ENCODE results near the gene BICC1. TPM values are rescaled to one million over a fixed set of nuclear protein-coding genes. Genes with fewer than 3 reads are reported as not detected.

The BICC1 gene
- total RNA-seq, 2 experiments from 2014 or later, result not detected

GRCh38 chr10:58573144-58573543 is 60.5 kb downstream of the BICC1 start:
- peaks cover 2% of the 10 kb centered on the region for H3K9me3 Mint-ChIP-seq (ENCODE audit: low read depth)
- no peaks in the 10 kb centered on the region for H3K27me3 Mint-ChIP-seq
- no peak for ATAC-seq
- no peaks in the 10 kb centered on the region for H3K36me3 Mint-ChIP-seq (ENCODE audit: low read depth)
- DNase-seq, result no peak
- H3K4me1 Mint-ChIP-seq, result no peaks in the 10 kb centered on the region
- no peak overlapping the region for H3K4me3 Mint-ChIP-seq
- no peak overlapping the region for H3K27ac Mint-ChIP-seq
- POLR2A ChIA-PET, result no interaction called here
- intact Hi-C loops (cut with DNase I, micrococcal nuclease), result no loop called here
- CTCF ChIA-PET, result no interaction called here

- Mint-ChIP-seq H3K27me3 (no peaks in the 10 kb centered on the region), H3K27ac (no peak overlapping the region), H3K4me1 (no peaks in the 10 kb centered on the region), H3K9me3 (ENCODE audit: low read depth) (peaks cover 2% of the 10 kb centered on the region), H3K36me3 (ENCODE audit: low read depth) (no peaks in the 10 kb centered on the region), H3K4me3 (no peak overlapping the region)
- ATAC-seq (no peak), DNase-seq (no peak)
- intact Hi-C loops (cut with DNase I, micrococcal nuclease), result no loop called here
- ChIA-PET CTCF (no interaction called here), POLR2A (no interaction called here)
Measured at GRCh38 chr10:58574058-58574457, 61.4 kb downstream of the BICC1 start.

GRCh38 chr10:58575491-58575890 is 62.8 kb downstream of the BICC1 start:
- intact Hi-C loops (cut with DNase I, micrococcal nuclease), result no loop called here
- Mint-ChIP-seq H3K4me3 (no peak overlapping the region), H3K36me3 (ENCODE audit: low read depth) (no peaks in the 10 kb centered on the region), H3K27me3 (no peaks in the 10 kb centered on the region), H3K27ac (no peak overlapping the region), H3K9me3 (ENCODE audit: low read depth) (peaks cover 2% of the 10 kb centered on the region), H3K4me1 (no peaks in the 10 kb centered on the region)
- no peak for ATAC-seq
- POLR2A ChIA-PET, result no interaction called here
- no peak for DNase-seq
- CTCF ChIA-PET, result no interaction called here

- POLR2A ChIA-PET, result no interaction called here
Measured at GRCh38 chr10:58576751-58577436, 64.2 kb downstream of the BICC1 start.

GRCh38 chr10:58577437-58577777 is 64.7 kb downstream of the BICC1 start:
- ATAC-seq (no peak), DNase-seq (no peak)
- POLR2A ChIA-PET, result no interaction called here
- Mint-ChIP-seq H3K36me3 (ENCODE audit: low read depth) (no peaks in the 10 kb centered on the region), H3K9me3 (ENCODE audit: low read depth) (no peaks in the 10 kb centered on the region), H3K27me3 (no peaks in the 10 kb centered on the region), H3K27ac (no peak overlapping the region), H3K4me3 (no peak overlapping the region), H3K4me1 (no peaks in the 10 kb centered on the region)
- intact Hi-C loops (cut with DNase I, micrococcal nuclease), result no loop called here
- CTCF ChIA-PET, result no interaction called here

More at GRCh38 chr10:58576751-58577436, 64.2 kb downstream of the BICC1 start:
- intact Hi-C loops (cut with DNase I, micrococcal nuclease), result no loop called here
- DNase-seq (no peak), ATAC-seq (no peak)
- Mint-ChIP-seq H3K27ac (no peak overlapping the region), H3K27me3 (no peaks in the 10 kb centered on the region), H3K4me1 (no peaks in the 10 kb centered on the region), H3K4me3 (no peak overlapping the region), H3K9me3 (ENCODE audit: low read depth) (peaks cover 1% of the 10 kb centered on the region), H3K36me3 (ENCODE audit: low read depth) (no peaks in the 10 kb centered on the region)
- CTCF ChIA-PET, result no interaction called here

- no peak for ATAC-seq
- CTCF ChIA-PET, result no interaction called here
- no peaks in the 10 kb centered on the region for H3K27me3 Mint-ChIP-seq
- no peak for DNase-seq
- no peak overlapping the region for H3K4me3 Mint-ChIP-seq
- intact Hi-C loops (cut with DNase I, micrococcal nuclease), result no loop called here
- POLR2A ChIA-PET, result no interaction called here
- no peaks in the 10 kb centered on the region for H3K4me1 Mint-ChIP-seq
- no peak overlapping the region for H3K27ac Mint-ChIP-seq
- peaks cover 1% of the 10 kb centered on the region for H3K9me3 Mint-ChIP-seq (ENCODE audit: low read depth)
- H3K36me3 Mint-ChIP-seq (ENCODE audit: low read depth), result no peaks in the 10 kb centered on the region
Measured at GRCh38 chr10:58578366-58578765, 65.7 kb downstream of the BICC1 start.

- ChIA-PET CTCF (interaction anchor here (0.7 kb wide), 2 partner anchors 11 to 61 kb away, joined by 3 to 6 read pairs; no protein-coding TSS in a partner anchor), POLR2A (no interaction called here)
- H3K27ac Mint-ChIP-seq, result no peak overlapping the region
- ATAC-seq (no peak), DNase-seq (no peak)
- H3K4me1 Mint-ChIP-seq, result no peaks in the 10 kb centered on the region
- H3K4me3 Mint-ChIP-seq, result no peak overlapping the region
- intact Hi-C loops (cut with DNase I, micrococcal nuclease), result no loop called here
- no peaks in the 10 kb centered on the region for H3K36me3 Mint-ChIP-seq (ENCODE audit: low read depth)
- H3K27me3 Mint-ChIP-seq, result no peaks in the 10 kb centered on the region
- peaks cover 4% of the 10 kb centered on the region for H3K9me3 Mint-ChIP-seq (ENCODE audit: low read depth)
Measured at GRCh38 chr10:58579011-58579655, 66.5 kb downstream of the BICC1 start.

GRCh38 chr10:58582045-58582444 is 69.4 kb downstream of the BICC1 start:
- intact Hi-C loops (cut with DNase I, micrococcal nuclease), result no loop called here
- H3K27me3 Mint-ChIP-seq, result no peaks in the 10 kb centered on the region
- POLR2A ChIA-PET, result no interaction called here
- no peaks in the 10 kb centered on the region for H3K4me1 Mint-ChIP-seq
- peaks cover 4% of the 10 kb centered on the region for H3K9me3 Mint-ChIP-seq (ENCODE audit: low read depth)
- no peak overlapping the region for H3K4me3 Mint-ChIP-seq
- no peak for DNase-seq
- ATAC-seq, result no peak
- CTCF ChIA-PET, result no interaction called here
- H3K36me3 Mint-ChIP-seq (ENCODE audit: low read depth), result no peaks in the 10 kb centered on the region
- no peak overlapping the region for H3K27ac Mint-ChIP-seq

GRCh38 chr10:58585435-58585834 is 72.8 kb downstream of the BICC1 start:
- DNase-seq (no peak), ATAC-seq (no peak)
- Mint-ChIP-seq H3K27ac (no peak overlapping the region), H3K27me3 (peaks cover 4% of the 10 kb centered on the region), H3K4me1 (no peaks in the 10 kb centered on the region), H3K4me3 (no peak overlapping the region), H3K9me3 (ENCODE audit: low read depth) (peaks cover 4% of the 10 kb centered on the region), H3K36me3 (ENCODE audit: low read depth) (no peaks in the 10 kb centered on the region)
- intact Hi-C loops (cut with DNase I, micrococcal nuclease), result no loop called here
- ChIA-PET POLR2A (no interaction called here), CTCF (no interaction called here)

GRCh38 chr10:58586282-58587245 is 73.9 kb downstream of the BICC1 start:
- H3K9me3 Mint-ChIP-seq (ENCODE audit: low read depth), result peaks cover 4% of the 10 kb centered on the region
- ATAC-seq (no peak), DNase-seq (no peak)
- H3K27me3 Mint-ChIP-seq, result peaks cover 7% of the 10 kb centered on the region
- intact Hi-C loops (cut with DNase I, micrococcal nuclease), result no loop called here
- ChIA-PET CTCF (interaction anchor here (0.6 kb wide), 1 partner anchor 899 kb away, joined by 3 read pairs; no protein-coding TSS in a partner anchor), POLR2A (no interaction called here)
- H3K4me3 Mint-ChIP-seq, result no peak overlapping the region
- no peaks in the 10 kb centered on the region for H3K4me1 Mint-ChIP-seq
- no peaks in the 10 kb centered on the region for H3K36me3 Mint-ChIP-seq (ENCODE audit: low read depth)
- no peak overlapping the region for H3K27ac Mint-ChIP-seq

- CTCF ChIA-PET, result interaction anchor here (0.6 kb wide), 1 partner anchor 111 kb away, joined by 3 read pairs; no protein-coding TSS in a partner anchor
- H3K9me3 Mint-ChIP-seq (ENCODE audit: low read depth), result peaks cover 4% of the 10 kb centered on the region
- H3K4me1 Mint-ChIP-seq, result no peaks in the 10 kb centered on the region
- peaks cover 7% of the 10 kb centered on the region for H3K27me3 Mint-ChIP-seq
- no peak for DNase-seq
- H3K27ac Mint-ChIP-seq, result no peak overlapping the region
- no peak for ATAC-seq
- H3K4me3 Mint-ChIP-seq, result no peak overlapping the region
- H3K36me3 Mint-ChIP-seq (ENCODE audit: low read depth), result no peaks in the 10 kb centered on the region
- intact Hi-C loops (cut with DNase I, micrococcal nuclease), result no loop called here
- POLR2A ChIA-PET, result no interaction called here
Measured at GRCh38 chr10:58587676-58588075, 75.0 kb downstream of the BICC1 start.

Data from activated CD4-positive, alpha-beta T cell treated with anti-CD3 and anti-CD28 coated beads for 36 hours (primary cell).